ENCODE data around the gene OLFM1. TPM values are rescaled to one million over a fixed set of nuclear protein-coding genes. Genes with fewer than 3 reads are reported as not detected.

OLFM1 gene
- total RNA-seq, 3 donors from 2014 or later = 0.22 to 0.26 TPM; not detected in 1

GRCh38 chr9:135067096-135067710, 20.3 kb upstream of the OLFM1 start:
- Mint-ChIP-seq H3K9me3 (peaks cover 8% of the 10 kb centered on the region), H3K27me3 (ENCODE audit: low read depth) (peaks cover 36% of the 10 kb centered on the region)
- ATAC-seq = no peak

GRCh38 chr9:135068776-135069415, 18.6 kb upstream of the OLFM1 start:
- DNase-seq (no peak), ATAC-seq (no peak)
- Mint-ChIP-seq H3K9me3 (peaks cover 8% of the 10 kb centered on the region), H3K27me3 (ENCODE audit: low read depth) (peaks cover 36% of the 10 kb centered on the region), H3K4me1 (ENCODE audit: low read depth) (no peaks in the 10 kb centered on the region), H3K36me3 (ENCODE audit: insufficient read depth) (no peaks in the 10 kb centered on the region), H3K4me3 (no peak overlapping the region)

More at GRCh38 chr9:135067096-135067710, 20.3 kb upstream of the OLFM1 start:
- DNase-seq = no peak
- Mint-ChIP-seq H3K36me3 (ENCODE audit: insufficient read depth) (no peaks in the 10 kb centered on the region), H3K4me3 (no peak overlapping the region), H3K4me1 (ENCODE audit: low read depth) (no peaks in the 10 kb centered on the region)

GRCh38 chr9:135069558-135070197, 17.8 kb upstream of the OLFM1 start:
- Mint-ChIP-seq H3K9me3 (peaks cover under 1% of the 10 kb centered on the region), H3K27me3 (ENCODE audit: low read depth) (peaks cover 36% of the 10 kb centered on the region), H3K4me1 (ENCODE audit: low read depth) (peaks cover under 1% of the 10 kb centered on the region), H3K4me3 (no peak overlapping the region), H3K36me3 (ENCODE audit: insufficient read depth) (no peaks in the 10 kb centered on the region)
- no peak for ATAC-seq
- no peak for DNase-seq

- Mint-ChIP-seq H3K9me3 (no peaks in the 10 kb centered on the region), H3K4me1 (ENCODE audit: low read depth) (peaks cover 3% of the 10 kb centered on the region), H3K36me3 (ENCODE audit: insufficient read depth) (no peaks in the 10 kb centered on the region), H3K4me3 (no peak overlapping the region), H3K27me3 (ENCODE audit: low read depth) (peaks cover 38% of the 10 kb centered on the region)
- ATAC-seq (no peak), DNase-seq (no peak)
Observed at GRCh38 chr9:135070198-135070951, 17.1 kb upstream of the OLFM1 start.

- H3K9me3 Mint-ChIP-seq = no peaks in the 10 kb centered on the region
- H3K4me3 Mint-ChIP-seq = no peak overlapping the region
- peaks cover 3% of the 10 kb centered on the region for H3K4me1 Mint-ChIP-seq (ENCODE audit: low read depth)
- ATAC-seq (no peak), DNase-seq (no peak)
- peaks cover 33% of the 10 kb centered on the region for H3K27me3 Mint-ChIP-seq (ENCODE audit: low read depth)
- H3K36me3 Mint-ChIP-seq (ENCODE audit: insufficient read depth) = no peaks in the 10 kb centered on the region
Observed at GRCh38 chr9:135070964-135071735, 16.3 kb upstream of the OLFM1 start.

GRCh38 chr9:135073081-135073740, 14.3 kb upstream of the OLFM1 start:
- H3K4me3 Mint-ChIP-seq = no peak overlapping the region
- ATAC-seq = no peak
- H3K9me3 Mint-ChIP-seq = no peaks in the 10 kb centered on the region
- no peak for DNase-seq
- H3K27me3 Mint-ChIP-seq (ENCODE audit: low read depth) = peaks cover 38% of the 10 kb centered on the region
- H3K4me1 Mint-ChIP-seq (ENCODE audit: low read depth) = peaks cover 3% of the 10 kb centered on the region
- H3K36me3 Mint-ChIP-seq (ENCODE audit: insufficient read depth) = no peaks in the 10 kb centered on the region

GRCh38 chr9:135073741-135074305, 13.6 kb upstream of the OLFM1 start:
- Mint-ChIP-seq H3K9me3 (no peaks in the 10 kb centered on the region), H3K4me1 (ENCODE audit: low read depth) (peaks cover 3% of the 10 kb centered on the region), H3K27me3 (ENCODE audit: low read depth) (peaks cover 37% of the 10 kb centered on the region), H3K36me3 (ENCODE audit: insufficient read depth) (no peaks in the 10 kb centered on the region), H3K4me3 (no peak overlapping the region)
- no peak for DNase-seq
- ATAC-seq = no peak

GRCh38 chr9:135074354-135075233, 12.9 kb upstream of the OLFM1 start:
- Mint-ChIP-seq H3K9me3 (no peaks in the 10 kb centered on the region), H3K27me3 (ENCODE audit: low read depth) (peaks cover 37% of the 10 kb centered on the region), H3K4me3 (no peak overlapping the region), H3K36me3 (ENCODE audit: insufficient read depth) (no peaks in the 10 kb centered on the region), H3K4me1 (ENCODE audit: low read depth) (peaks cover 3% of the 10 kb centered on the region)
- no peak for ATAC-seq
- DNase-seq = no peak

GRCh38 chr9:135075234-135076142, 12.0 kb upstream of the OLFM1 start:
- Mint-ChIP-seq H3K9me3 (no peaks in the 10 kb centered on the region), H3K36me3 (ENCODE audit: insufficient read depth) (no peaks in the 10 kb centered on the region), H3K4me1 (ENCODE audit: low read depth) (peaks cover 3% of the 10 kb centered on the region), H3K27me3 (ENCODE audit: low read depth) (peaks cover 29% of the 10 kb centered on the region), H3K4me3 (no peak overlapping the region)
- DNase-seq = no peak
- no peak for ATAC-seq

GRCh38 chr9:135076143-135076875, 11.2 kb upstream of the OLFM1 start:
- Mint-ChIP-seq H3K4me1 (ENCODE audit: low read depth) (peaks cover 3% of the 10 kb centered on the region), H3K27me3 (ENCODE audit: low read depth) (peaks cover 29% of the 10 kb centered on the region), H3K4me3 (no peak overlapping the region), H3K36me3 (ENCODE audit: insufficient read depth) (no peaks in the 10 kb centered on the region), H3K9me3 (no peaks in the 10 kb centered on the region)
- DNase-seq = no peak
- ATAC-seq = no peak

GRCh38 chr9:135076876-135077430, 10.5 kb upstream of the OLFM1 start:
- DNase-seq = no peak
- ATAC-seq = no peak
- Mint-ChIP-seq H3K4me1 (ENCODE audit: low read depth) (peaks cover 3% of the 10 kb centered on the region), H3K4me3 (no peak overlapping the region), H3K27me3 (ENCODE audit: low read depth) (peaks cover 30% of the 10 kb centered on the region), H3K36me3 (ENCODE audit: insufficient read depth) (no peaks in the 10 kb centered on the region), H3K9me3 (no peaks in the 10 kb centered on the region)
